Measurements from ENCODE around the gene FGF14. TPM values are rescaled to one million over a fixed set of nuclear protein-coding genes. Genes with fewer than 3 reads are reported as not detected.

Gene FGF14
- total RNA-seq, 1 donor from 2014 or later, result 1.7 TPM

GRCh38 chr13:101869553-101869952 lies 532.3 kb downstream of the FGF14 start:
- no peaks in the 10 kb centered on the region for H3K36me3 Mint-ChIP-seq (ENCODE audit: low read depth)
- no peak for TF ChIP-seq CTCF (conservative IDR thresholded peaks at IDR 0.05)
- H3K4me1 Mint-ChIP-seq, result no peaks in the 10 kb centered on the region
- no peak for DNase-seq (ENCODE audit: low read depth, low spot score)
- H3K4me3 Mint-ChIP-seq, result no peak overlapping the region
- H3K27me3 Mint-ChIP-seq (ENCODE audit: low read depth), result peaks cover 8% of the 10 kb centered on the region
- H3K27ac Mint-ChIP-seq (ENCODE audit: unreplicated experiment), result no peak overlapping the region
- H3K9me3 Mint-ChIP-seq, result no peaks in the 10 kb centered on the region

- no peak for DNase-seq (ENCODE audit: low read depth, low spot score)
- Mint-ChIP-seq H3K36me3 (ENCODE audit: low read depth) (no peaks in the 10 kb centered on the region), H3K4me1 (no peaks in the 10 kb centered on the region), H3K27ac (ENCODE audit: unreplicated experiment) (no peak overlapping the region), H3K27me3 (ENCODE audit: low read depth) (peaks cover 12% of the 10 kb centered on the region), H3K4me3 (no peak overlapping the region), H3K9me3 (no peaks in the 10 kb centered on the region)
- no peak for TF ChIP-seq CTCF (conservative IDR thresholded peaks at IDR 0.05)
Observed at GRCh38 chr13:101868585-101869469, 533.0 kb downstream of the FGF14 start.

GRCh38 chr13:101866889-101867581 lies 534.8 kb downstream of the FGF14 start:
- no peak overlapping the region for H3K27ac Mint-ChIP-seq (ENCODE audit: unreplicated experiment)
- no peak overlapping the region for H3K4me3 Mint-ChIP-seq
- H3K9me3 Mint-ChIP-seq, result no peaks in the 10 kb centered on the region

GRCh38 chr13:101858860-101859259 lies 543.0 kb downstream of the FGF14 start:
- Mint-ChIP-seq H3K4me3 (no peak overlapping the region), H3K27ac (ENCODE audit: unreplicated experiment) (no peak overlapping the region), H3K27me3 (ENCODE audit: low read depth) (peaks cover 25% of the 10 kb centered on the region), H3K4me1 (peaks cover 6% of the 10 kb centered on the region), H3K9me3 (no peaks in the 10 kb centered on the region), H3K36me3 (ENCODE audit: low read depth) (no peaks in the 10 kb centered on the region)
- no peak for TF ChIP-seq CTCF (conservative IDR thresholded peaks at IDR 0.05)
- DNase-seq (ENCODE audit: low read depth, low spot score), result no peak

More at GRCh38 chr13:101866889-101867581, 534.8 kb downstream of the FGF14 start:
- no peak for TF ChIP-seq CTCF (conservative IDR thresholded peaks at IDR 0.05)
- DNase-seq (ENCODE audit: low read depth, low spot score), result no peak
- no peaks in the 10 kb centered on the region for H3K36me3 Mint-ChIP-seq (ENCODE audit: low read depth)
- H3K27me3 Mint-ChIP-seq (ENCODE audit: low read depth), result peaks cover 20% of the 10 kb centered on the region
- no peaks in the 10 kb centered on the region for H3K4me1 Mint-ChIP-seq

GRCh38 chr13:101846701-101847100 lies 555.1 kb downstream of the FGF14 start:
- Mint-ChIP-seq H3K27me3 (ENCODE audit: low read depth) (peaks cover 2% of the 10 kb centered on the region), H3K36me3 (ENCODE audit: low read depth) (no peaks in the 10 kb centered on the region), H3K4me3 (no peak overlapping the region), H3K27ac (ENCODE audit: unreplicated experiment) (no peak overlapping the region), H3K9me3 (no peaks in the 10 kb centered on the region), H3K4me1 (peaks cover 12% of the 10 kb centered on the region)
- no peak for TF ChIP-seq CTCF (conservative IDR thresholded peaks at IDR 0.05)
- DNase-seq (ENCODE audit: low read depth, low spot score), result no peak

Data from neural crest cell (in vitro differentiated cells).